NB4 (cell line): Measurements from ENCODE around the gene CMTM1.
"Not testable (repeated sequence)": the region's sequence is repeated elsewhere in the genome, so short reads cannot be mapped to it uniquely, and the experiment has no call there.

ENCODE experiments used
- DNase-seq: peaks from one replicate; pipeline ENCODE4 v3.0.0; 2010; ENCODE audit warnings: low read depth
- H3K4me3 ChIP-seq: one replicate; pipeline ENCODE4 v1.5.1; 2011; ENCODE audit warnings: mild to moderate bottlenecking, low read depth, low read length, moderate library complexity
- MYC ChIP-seq: IDR thresholded peaks from 2 replicates; pipeline ENCODE4 v1.6.1; 2011; ENCODE audit warnings: low read depth, low read length
- POLR2A ChIP-seq: IDR thresholded peaks from 2 replicates; pipeline ENCODE4 v1.6.1; 2011; ENCODE audit warnings: mild to moderate bottlenecking; ENCODE audit not compliant: insufficient read length; ENCODE audit errors: extremely low read depth
- TF ChIP-seq, protein P1 (sequence below): IDR thresholded peaks from one replicate; pipeline ENCODE4 v1.5.1; 2012; ENCODE audit warnings: low read depth, low read length
- TF ChIP-seq, protein P2 (sequence below): IDR thresholded peaks from 2 replicates; pipeline ENCODE4 v1.6.1; 2011; ENCODE audit warnings: low read depth, low read length

The CMTM1 gene

DNA sequence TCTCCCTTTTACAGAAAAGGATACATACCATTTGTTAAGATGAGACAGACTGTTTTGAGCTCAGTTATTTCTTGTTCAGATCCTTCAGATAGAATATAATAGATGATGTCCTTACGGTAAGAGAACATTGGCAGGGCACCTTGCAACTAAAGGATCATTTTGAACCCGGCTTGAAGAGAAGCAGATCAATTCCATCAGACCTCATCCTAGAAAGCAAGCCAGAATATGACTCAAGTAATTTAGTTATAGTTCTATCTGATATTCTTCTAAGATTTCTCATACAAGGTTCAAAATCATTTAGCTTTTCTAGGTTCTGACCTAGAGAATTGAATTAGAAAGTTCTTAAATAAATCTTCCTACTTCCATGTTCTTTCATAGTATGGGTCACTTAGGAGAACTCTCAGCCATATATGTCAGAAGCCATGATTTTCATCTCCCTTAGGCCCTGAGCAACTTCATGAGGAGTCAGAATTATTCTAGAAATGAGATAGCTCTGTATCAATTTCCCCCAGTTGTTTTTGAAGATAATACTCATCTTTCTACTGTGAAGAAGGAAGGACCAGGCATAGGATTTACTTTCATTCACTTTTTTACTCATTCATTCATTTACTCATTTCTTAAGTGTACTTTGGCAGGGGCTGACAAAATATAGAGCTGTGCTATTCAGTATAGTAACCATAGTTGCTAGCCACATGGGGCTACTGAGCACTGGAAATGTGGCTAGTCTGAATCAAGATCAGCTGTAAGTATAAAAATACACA, 2.5 kb upstream of the CMTM1 start:
- TF ChIP-seq, protein P1, sequence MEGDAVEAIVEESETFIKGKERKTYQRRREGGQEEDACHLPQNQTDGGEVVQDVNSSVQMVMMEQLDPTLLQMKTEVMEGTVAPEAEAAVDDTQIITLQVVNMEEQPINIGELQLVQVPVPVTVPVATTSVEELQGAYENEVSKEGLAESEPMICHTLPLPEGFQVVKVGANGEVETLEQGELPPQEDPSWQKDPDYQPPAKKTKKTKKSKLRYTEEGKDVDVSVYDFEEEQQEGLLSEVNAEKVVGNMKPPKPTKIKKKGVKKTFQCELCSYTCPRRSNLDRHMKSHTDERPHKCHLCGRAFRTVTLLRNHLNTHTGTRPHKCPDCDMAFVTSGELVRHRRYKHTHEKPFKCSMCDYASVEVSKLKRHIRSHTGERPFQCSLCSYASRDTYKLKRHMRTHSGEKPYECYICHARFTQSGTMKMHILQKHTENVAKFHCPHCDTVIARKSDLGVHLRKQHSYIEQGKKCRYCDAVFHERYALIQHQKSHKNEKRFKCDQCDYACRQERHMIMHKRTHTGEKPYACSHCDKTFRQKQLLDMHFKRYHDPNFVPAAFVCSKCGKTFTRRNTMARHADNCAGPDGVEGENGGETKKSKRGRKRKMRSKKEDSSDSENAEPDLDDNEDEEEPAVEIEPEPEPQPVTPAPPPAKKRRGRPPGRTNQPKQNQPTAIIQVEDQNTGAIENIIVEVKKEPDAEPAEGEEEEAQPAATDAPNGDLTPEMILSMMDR: no peak
- TF ChIP-seq, protein P2, sequence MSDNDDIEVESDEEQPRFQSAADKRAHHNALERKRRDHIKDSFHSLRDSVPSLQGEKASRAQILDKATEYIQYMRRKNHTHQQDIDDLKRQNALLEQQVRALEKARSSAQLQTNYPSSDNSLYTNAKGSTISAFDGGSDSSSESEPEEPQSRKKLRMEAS: no peak
- no peak for TF ChIP-seq POLR2A
- no peak for TF ChIP-seq MYC
- H3K4me3 ChIP-seq: no peak overlapping the region
- DNase-seq: no peak

DNA sequence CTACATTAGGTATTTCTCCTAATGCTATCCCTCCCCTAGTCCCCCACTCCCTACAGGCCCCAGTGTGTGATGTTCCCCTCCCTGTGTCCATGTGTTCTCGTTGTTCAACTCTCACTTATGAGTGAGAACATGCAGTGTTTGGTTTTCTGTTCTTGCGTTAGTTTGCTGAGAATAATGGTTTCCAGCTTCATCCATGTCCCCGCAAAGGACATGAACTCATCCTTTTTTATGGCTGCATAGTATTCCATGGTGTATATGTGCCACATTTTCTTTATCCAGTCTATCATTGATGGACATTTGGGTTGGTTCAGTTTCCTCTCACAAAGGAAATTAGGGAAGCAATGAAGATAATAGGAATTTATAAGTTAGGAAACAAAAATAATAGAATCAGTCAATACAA, 1.0 kb downstream of the CMTM1 start:
- H3K4me3 ChIP-seq, DNase-seq: not testable (repeated sequence)

DNA sequence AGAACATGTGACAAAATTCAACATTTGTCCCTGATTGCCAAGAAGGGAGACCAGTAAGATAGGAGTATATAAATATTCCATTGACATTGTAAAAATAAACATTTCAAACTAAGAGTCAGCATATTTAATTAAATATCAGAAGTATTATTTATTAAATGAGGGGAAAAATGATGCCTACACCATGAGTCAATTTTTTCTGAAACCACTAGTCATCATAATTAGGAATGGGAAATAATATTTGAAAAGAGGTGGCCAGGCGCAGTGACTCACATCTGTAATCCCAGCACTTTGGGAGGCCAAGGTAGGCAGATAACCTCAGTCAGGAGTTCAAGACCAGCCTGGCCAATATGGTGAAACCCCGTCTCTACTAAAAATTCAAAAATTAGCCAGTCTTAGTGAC, 2.1 kb downstream of the CMTM1 start:
- no peak overlapping the region for H3K4me3 ChIP-seq
- no peak for DNase-seq
- TF ChIP-seq MYC (no peak), POLR2A (no peak)
- TF ChIP-seq, protein P2: no peak
- TF ChIP-seq, protein P1: no peak

DNA sequence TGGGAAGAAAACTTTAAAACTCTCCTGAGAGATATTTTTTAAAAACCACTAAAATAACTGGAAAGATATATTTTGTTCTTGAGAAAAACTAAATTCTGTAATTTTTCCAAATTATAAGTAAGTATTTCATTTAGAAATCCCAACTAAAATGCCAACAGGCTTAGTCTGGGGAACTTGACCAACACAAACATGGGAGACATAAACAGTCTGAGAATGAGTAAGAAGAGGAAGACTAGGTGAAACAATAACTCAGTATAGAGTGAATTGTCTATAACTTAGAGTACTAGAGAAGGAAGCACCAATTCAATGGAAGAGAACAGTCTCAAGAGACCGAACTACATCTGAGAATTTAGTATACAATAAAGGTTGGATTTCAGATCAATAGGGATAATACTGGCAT, 2.9 kb downstream of the CMTM1 start:
- no peak for TF ChIP-seq MYC
- no peak for TF ChIP-seq POLR2A
- TF ChIP-seq, protein P1: no peak
- TF ChIP-seq, protein P2: no peak
- no peak for DNase-seq
- no peak overlapping the region for H3K4me3 ChIP-seq

DNA sequence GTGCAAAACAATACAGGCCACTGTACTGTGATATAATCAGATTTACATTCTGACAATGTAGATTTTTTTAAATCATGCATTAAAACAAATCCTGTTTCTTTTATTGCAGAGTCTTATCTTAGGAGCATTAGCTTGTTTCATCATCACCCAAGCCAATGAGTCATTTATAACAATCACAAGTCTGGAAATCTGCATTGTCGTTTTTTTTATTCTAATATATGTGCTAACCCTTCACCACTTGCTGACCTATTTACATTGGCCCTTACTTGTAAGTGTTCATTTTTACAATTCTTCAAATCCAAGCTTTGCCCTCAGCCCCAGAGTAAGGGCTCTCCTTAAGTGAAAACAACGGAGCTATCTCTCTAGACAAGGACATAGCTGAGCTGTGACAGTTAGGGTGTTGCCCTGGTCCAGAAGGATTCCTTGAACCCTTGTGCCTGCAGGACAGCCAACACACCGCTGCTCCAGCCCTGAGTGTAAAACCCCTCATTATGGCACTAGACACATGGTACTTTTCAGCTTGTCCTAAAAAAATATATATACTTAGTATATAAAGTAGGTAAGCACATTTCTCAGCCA, 3.7 kb downstream of the CMTM1 start:
- H3K4me3 ChIP-seq: no peak overlapping the region
- TF ChIP-seq POLR2A: no peak
- no peak for TF ChIP-seq MYC
- TF ChIP-seq, protein P2: no peak
- TF ChIP-seq, protein P1: no peak
- peak; percentile 54 for DNase-seq

DNA sequence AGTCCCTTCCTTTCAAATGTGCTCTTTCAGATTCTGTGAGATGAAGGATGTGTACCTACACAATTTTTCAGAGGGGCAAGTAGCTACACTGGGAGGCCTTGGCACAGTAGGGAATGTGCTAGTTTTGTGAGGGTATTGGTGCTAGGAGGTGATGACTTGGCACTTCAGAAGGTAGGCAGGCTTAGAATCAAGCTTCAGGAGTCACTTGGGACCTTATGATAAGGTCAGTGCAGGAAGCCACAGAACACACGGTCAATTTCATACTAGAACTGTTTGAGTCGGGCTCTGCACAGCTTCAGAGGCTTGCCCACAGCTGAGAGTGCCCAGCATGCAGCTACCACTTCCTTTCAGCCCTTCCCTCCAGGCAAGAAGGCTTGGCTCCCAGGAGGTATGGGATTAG, 6.1 kb downstream of the CMTM1 start:
- DNase-seq: peak; percentile 78
- no peak overlapping the region for H3K4me3 ChIP-seq
- TF ChIP-seq, protein P2: no peak
- TF ChIP-seq, protein P1: no peak
